ENCODE measurements around the gene TNNT2. TPM values are rescaled to one million over a fixed set of nuclear protein-coding genes. Genes with fewer than 3 reads are reported as not detected.

TNNT2 gene
- total RNA-seq, 1 experiment from 2014 or later: not detected

DNA sequence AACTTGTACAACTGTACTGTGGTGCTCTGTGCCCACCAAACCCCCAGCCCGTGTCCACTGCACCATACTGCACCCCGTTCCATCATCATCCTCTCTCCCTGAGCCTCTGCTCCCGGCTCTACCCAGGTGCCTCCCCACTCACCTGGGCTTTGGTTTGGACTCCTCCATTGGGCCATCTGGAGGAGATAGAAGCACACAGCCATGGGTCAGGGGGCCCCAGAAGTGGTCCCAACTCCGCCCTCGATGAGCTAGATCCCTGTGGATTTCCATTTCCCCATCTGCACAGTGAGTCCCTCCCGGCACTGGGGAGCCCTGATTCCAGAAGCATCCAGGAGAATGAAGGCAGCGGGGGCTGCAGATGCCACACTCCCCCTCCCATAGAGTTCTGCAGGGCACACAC, 10.8 kb downstream of the TNNT2 start:
- DNase-seq (ENCODE audit: low read depth, low spot score): no peak
- CTCF ChIA-PET: no interaction called here
- intact Hi-C loops (cut with micrococcal nuclease; ENCODE audit: unreplicated experiment) (no loop called here), in situ Hi-C loops (cut with HindIII; ENCODE audit: low pct_unique_long_range_greater_than_20kb, low sequenced_read_pairs) (no loop called here)
- H3K27me3 ChIP-seq (ENCODE audit: control insufficient read depth, insufficient read depth, low read length): peaks cover 11% of the 10 kb centered on the region; the same call in 1 of the 2 replicates
- TF ChIP-seq TCF7L2 (IDR thresholded peaks at IDR 0.05; ENCODE audit: low read depth, low read length) (no peak), SIN3A (IDR thresholded peaks at IDR 0.05; ENCODE audit: borderline replicate concordance, insufficient read depth, low read depth, low read length) (no peak), POLR2AphosphoS5 (IDR thresholded peaks at IDR 0.05; ENCODE audit: low read depth, low read length) (no peak)
- TF ChIP-seq, protein P1, sequence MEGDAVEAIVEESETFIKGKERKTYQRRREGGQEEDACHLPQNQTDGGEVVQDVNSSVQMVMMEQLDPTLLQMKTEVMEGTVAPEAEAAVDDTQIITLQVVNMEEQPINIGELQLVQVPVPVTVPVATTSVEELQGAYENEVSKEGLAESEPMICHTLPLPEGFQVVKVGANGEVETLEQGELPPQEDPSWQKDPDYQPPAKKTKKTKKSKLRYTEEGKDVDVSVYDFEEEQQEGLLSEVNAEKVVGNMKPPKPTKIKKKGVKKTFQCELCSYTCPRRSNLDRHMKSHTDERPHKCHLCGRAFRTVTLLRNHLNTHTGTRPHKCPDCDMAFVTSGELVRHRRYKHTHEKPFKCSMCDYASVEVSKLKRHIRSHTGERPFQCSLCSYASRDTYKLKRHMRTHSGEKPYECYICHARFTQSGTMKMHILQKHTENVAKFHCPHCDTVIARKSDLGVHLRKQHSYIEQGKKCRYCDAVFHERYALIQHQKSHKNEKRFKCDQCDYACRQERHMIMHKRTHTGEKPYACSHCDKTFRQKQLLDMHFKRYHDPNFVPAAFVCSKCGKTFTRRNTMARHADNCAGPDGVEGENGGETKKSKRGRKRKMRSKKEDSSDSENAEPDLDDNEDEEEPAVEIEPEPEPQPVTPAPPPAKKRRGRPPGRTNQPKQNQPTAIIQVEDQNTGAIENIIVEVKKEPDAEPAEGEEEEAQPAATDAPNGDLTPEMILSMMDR (IDR thresholded peaks at IDR 0.05): no peak
- TF ChIP-seq, protein P2, sequence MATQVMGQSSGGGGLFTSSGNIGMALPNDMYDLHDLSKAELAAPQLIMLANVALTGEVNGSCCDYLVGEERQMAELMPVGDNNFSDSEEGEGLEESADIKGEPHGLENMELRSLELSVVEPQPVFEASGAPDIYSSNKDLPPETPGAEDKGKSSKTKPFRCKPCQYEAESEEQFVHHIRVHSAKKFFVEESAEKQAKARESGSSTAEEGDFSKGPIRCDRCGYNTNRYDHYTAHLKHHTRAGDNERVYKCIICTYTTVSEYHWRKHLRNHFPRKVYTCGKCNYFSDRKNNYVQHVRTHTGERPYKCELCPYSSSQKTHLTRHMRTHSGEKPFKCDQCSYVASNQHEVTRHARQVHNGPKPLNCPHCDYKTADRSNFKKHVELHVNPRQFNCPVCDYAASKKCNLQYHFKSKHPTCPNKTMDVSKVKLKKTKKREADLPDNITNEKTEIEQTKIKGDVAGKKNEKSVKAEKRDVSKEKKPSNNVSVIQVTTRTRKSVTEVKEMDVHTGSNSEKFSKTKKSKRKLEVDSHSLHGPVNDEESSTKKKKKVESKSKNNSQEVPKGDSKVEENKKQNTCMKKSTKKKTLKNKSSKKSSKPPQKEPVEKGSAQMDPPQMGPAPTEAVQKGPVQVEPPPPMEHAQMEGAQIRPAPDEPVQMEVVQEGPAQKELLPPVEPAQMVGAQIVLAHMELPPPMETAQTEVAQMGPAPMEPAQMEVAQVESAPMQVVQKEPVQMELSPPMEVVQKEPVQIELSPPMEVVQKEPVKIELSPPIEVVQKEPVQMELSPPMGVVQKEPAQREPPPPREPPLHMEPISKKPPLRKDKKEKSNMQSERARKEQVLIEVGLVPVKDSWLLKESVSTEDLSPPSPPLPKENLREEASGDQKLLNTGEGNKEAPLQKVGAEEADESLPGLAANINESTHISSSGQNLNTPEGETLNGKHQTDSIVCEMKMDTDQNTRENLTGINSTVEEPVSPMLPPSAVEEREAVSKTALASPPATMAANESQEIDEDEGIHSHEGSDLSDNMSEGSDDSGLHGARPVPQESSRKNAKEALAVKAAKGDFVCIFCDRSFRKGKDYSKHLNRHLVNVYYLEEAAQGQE (IDR thresholded peaks at IDR 0.05; ENCODE audit: insufficient read depth in 1 of 2, low read depth in 2 of 2, low read length in 1 of 2): no peak
- H3K36me3 ChIP-seq (ENCODE audit: control insufficient read depth, insufficient read depth, low read length): no peaks in the 10 kb centered on the region
- H3K27ac ChIP-seq (ENCODE audit: low read length): no peak overlapping the region
- H3K9me3 ChIP-seq (ENCODE audit: control insufficient read depth, insufficient read depth, low read depth, low read length): no peaks in the 10 kb centered on the region
- H3K4me3 ChIP-seq (ENCODE audit: low read depth in 2 of 2, low read length in 2 of 2): no peak overlapping the region
- H3K4me1 ChIP-seq (ENCODE audit: control insufficient read depth, insufficient read depth, low read length): no peaks in the 10 kb centered on the region
- no TSS peak for BruUV-seq (replicated peaks)
- ATAC-seq: no peak
- POLR2A ChIA-PET: no interaction called here

DNA sequence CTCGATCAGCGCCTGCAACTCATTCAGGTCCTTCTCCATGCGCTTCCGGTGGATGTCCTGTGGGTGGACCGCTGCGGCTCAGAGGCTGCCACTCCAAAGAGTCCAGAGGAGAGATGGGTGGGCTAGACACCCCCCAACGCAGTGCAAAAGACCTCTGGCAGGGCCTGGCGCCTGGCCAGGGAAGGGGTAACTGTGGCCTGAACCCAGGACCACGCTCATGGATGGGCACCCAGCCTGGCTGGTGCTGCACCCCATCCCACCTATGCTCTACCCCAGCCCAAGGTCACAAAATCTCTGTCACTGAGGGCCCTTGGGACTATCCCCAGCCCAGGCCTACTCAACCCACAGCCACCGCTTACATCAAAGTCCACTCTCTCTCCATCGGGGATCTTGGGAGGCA, 12.2 kb downstream of the TNNT2 start:
- no TSS peak for BruUV-seq (replicated peaks)
- Histone ChIP-seq H3K9me3 (ENCODE audit: control insufficient read depth, insufficient read depth, low read depth, low read length) (no peaks in the 10 kb centered on the region), H3K4me1 (ENCODE audit: control insufficient read depth, insufficient read depth, low read length) (no peaks in the 10 kb centered on the region), H3K36me3 (ENCODE audit: control insufficient read depth, insufficient read depth, low read length) (no peaks in the 10 kb centered on the region), H3K27me3 (ENCODE audit: control insufficient read depth, insufficient read depth, low read length) (peaks cover 7% of the 10 kb centered on the region; the same call in 1 of the 2 replicates), H3K4me3 (ENCODE audit: low read depth in 2 of 2, low read length in 2 of 2) (no peak overlapping the region), H3K27ac (ENCODE audit: low read length) (no peak overlapping the region)
- CTCF ChIA-PET: interaction anchor here (0.6 kb wide), 1 partner anchor 792 kb away, joined by 7 read pairs; no protein-coding TSS in a partner anchor
- POLR2A ChIA-PET: no interaction called here
- TF ChIP-seq, protein P1 (IDR thresholded peaks at IDR 0.05): no peak
- TF ChIP-seq POLR2AphosphoS5 (IDR thresholded peaks at IDR 0.05; ENCODE audit: low read depth, low read length): no peak
- no peak for TF ChIP-seq SIN3A (IDR thresholded peaks at IDR 0.05; ENCODE audit: borderline replicate concordance, insufficient read depth, low read depth, low read length)
- TF ChIP-seq, protein P2 (IDR thresholded peaks at IDR 0.05; ENCODE audit: insufficient read depth in 1 of 2, low read depth in 2 of 2, low read length in 1 of 2): no peak
- in situ Hi-C loops (cut with HindIII; ENCODE audit: low pct_unique_long_range_greater_than_20kb, low sequenced_read_pairs) (no loop called here), intact Hi-C loops (cut with micrococcal nuclease; ENCODE audit: unreplicated experiment) (no loop called here)
- DNase-seq (ENCODE audit: low read depth, low spot score) (no peak), ATAC-seq (no peak)

Data from Panc1 (cell line).